K562 (cell line): ENCODE data around the gene MGRN1. TPM values are rescaled to one million over a fixed set of nuclear protein-coding genes. Genes with fewer than 3 reads are reported as not detected.
A peak's percentile ranks its signal among the peaks of the same experiment; 100 is the strongest.

Experiments
- BRD4 ChIP-seq: fragments of 200-600 bp; sonication (generic); IDR thresholded peaks from 2 replicates; pipeline ENCODE4 v1.6.1; 2017; ENCODE audit warnings: inconsistent platforms
- CCNT2 ChIP-seq: IDR thresholded peaks from 2 replicates; pipeline ENCODE4 v1.6.1; 2011; ENCODE audit warnings: borderline replicate concordance, low read depth, mild to moderate bottlenecking, moderate library complexity, mixed read lengths, low read length; ENCODE audit not compliant: insufficient read length; ENCODE audit errors: extremely low read depth
- COPS2 ChIP-seq: fragments of 450-650 bp; conservative IDR thresholded peaks from 2 replicates; pipeline ENCODE4 v1.6.1; 2016; ENCODE audit warnings: mild to moderate bottlenecking, moderate library complexity
- HCFC1 ChIP-seq: IDR thresholded peaks from 2 replicates; pipeline ENCODE4 v1.6.1; 2012; ENCODE audit warnings: low read depth, low read length, improper control_type of control experiment
- NR3C1 ChIP-seq: sonication (generic); formaldehyde crosslinking; IDR thresholded peaks from 2 replicates; pipeline ENCODE4 v1.8.1; 2022; ENCODE audit warnings: missing genetic modification reagents
- NR4A1 ChIP-seq, 2 experiments: fragments of 250-450 bp in 1 of 2; fragments of 450-650 bp in 1 of 2; sonication (Bioruptor Pico) in 1 of 2; IDR thresholded peaks; 2 replicates each; pipeline versions ENCODE4 v1.4.0 to v1.6.1; 2016 to 2020; ENCODE audit warnings: mild to moderate bottlenecking in 2 of 2, missing compliant biosample characterization in 1 of 2, missing genetic modification characterization in 1 of 2, moderate library complexity in 1 of 2
- SMARCC2 ChIP-seq: fragments of 450-650 bp; IDR thresholded peaks from 2 replicates; pipeline ENCODE4 v1.6.1; 2017; ENCODE audit warnings: antibody characterized with exemption, moderate library complexity, mild to moderate bottlenecking, low read depth
- TAF1 ChIP-seq: IDR thresholded peaks from 2 replicates; pipeline ENCODE4 v1.6.1; 2011; ENCODE audit warnings: mild to moderate bottlenecking, low read length, moderate library complexity; ENCODE audit not compliant: insufficient read depth, control insufficient read depth, severe bottlenecking; ENCODE audit errors: extremely low read depth
- TCF3 ChIP-seq: sonication (generic); formaldehyde crosslinking; IDR thresholded peaks from 2 replicates; pipeline ENCODE4 v1.4.0; 2020; ENCODE audit warnings: mild to moderate bottlenecking, missing genetic modification reagents
- ZBTB1 ChIP-seq: sonication (generic); formaldehyde crosslinking; IDR thresholded peaks from 2 replicates; pipeline ENCODE4 v1.8.1; 2023; ENCODE audit warnings: missing genetic modification reagents, low read depth, mild to moderate bottlenecking, borderline replicate concordance
- ZNF318 ChIP-seq, 2 experiments: fragments of 450-650 bp; IDR thresholded peaks; 2 replicates each; pipeline ENCODE4 v1.6.1; 2016; ENCODE audit warnings: mild to moderate bottlenecking in 2 of 2, borderline replicate concordance in 1 of 2, low read depth in 1 of 2, moderate library complexity in 1 of 2
- ZNF668 ChIP-seq: fragments of 250-450 bp; sonication (Bioruptor Pico); IDR thresholded peaks from 2 replicates; pipeline ENCODE4 v1.8.0; 2022; ENCODE audit warnings: mild to moderate bottlenecking, inconsistent platforms
- polyA plus RNA-seq, 8 experiments: library from polyadenylated mRNA; depleted of rRNA in 4 of 8; stranded (reverse) in 5 of 8; unstranded in 3 of 8; fragments of >200 nt; fragmentation: Nextera tagmentation in 2 of 8; fragmentation: Illumina TruSeq in 1 of 8; extraction: Ambion mirVana in 2 of 8; extraction: Trizol in 1 of 8; gene quantifications; 2 replicates each; pipeline versions ENCODE4 v1.2.1 to v1.2.3, GENCODE V29; 2011 to 2014; ENCODE audit warnings: inconsistent platforms in 1 of 8, missing spikeins in 1 of 8
- total RNA-seq, 7 experiments: library from RNA; depleted of rRNA in 6 of 7; stranded (reverse); fragments of >200 nt in 6 of 7; fragmentation: Illumina TruSeq in 2 of 7; extraction: Trizol in 2 of 7; gene quantifications; 2 replicates each; pipeline versions ENCODE4 v1.2.1 to v1.2.3, GENCODE V29; 2011 to 2021; ENCODE audit warnings: low replicate concordance in 1 of 7
- TF ChIP-seq, protein P1 (sequence below), 2 experiments: fragments of 450-650 bp in 1 of 2; sonication (generic) in 1 of 2; formaldehyde crosslinking in 1 of 2; IDR thresholded peaks in 1 of 2; conservative IDR thresholded peaks in 1 of 2; 2 replicates each; pipeline versions ENCODE4 v1.6.1 to v1.8.1; 2016 to 2023; ENCODE audit warnings: mild to moderate bottlenecking in 2 of 2, moderate library complexity in 2 of 2, inconsistent platforms in 1 of 2, missing genetic modification reagents in 1 of 2
- TF ChIP-seq, protein P2 (sequence below), 2 experiments: fragments of 200-800 bp in 1 of 2; sonication (Bioruptor generic) in 1 of 2; sonication (generic) in 1 of 2; formaldehyde crosslinking in 1 of 2; IDR thresholded peaks in 1 of 2; conservative IDR thresholded peaks in 1 of 2; 2 replicates each; pipeline versions ENCODE4 v1.5.0 to v1.6.1; 2016 to 2020; ENCODE audit warnings: missing compliant biosample characterization in 1 of 2, missing genetic modification characterization in 1 of 2, missing genetic modification reagents in 1 of 2

MGRN1 gene
- total and polyA plus RNA-seq, 9 of the 15 experiments (the other 6 are each of a cell fraction or from before 2014, with no cell fraction given) = 0.15 to 37.9 (median 6.0) TPM

- TF ChIP-seq ZNF318 (IDR thresholded peaks at IDR 0.05; ENCODE audit: borderline replicate concordance in 1 of 2, low read depth in 1 of 2) (no peak), SMARCC2 (no peak), TCF3 (CRISPR knock-in tag) (no peak), BRD4 (peak; percentile 62), COPS2 (no peak), TAF1 (peak; percentile 88), HCFC1 (peak; percentile 97), ZNF668 (CRISPR knock-in tag) (0 out of 2 replicates have a peak, but pooled peaks have one; percentile 41), NR4A1 (CRISPR knock-in tag; IDR thresholded peaks at IDR 0.05) (0 out of 2 replicates have a peak, but pooled peaks have one; percentile 36), NR4A1 (tag; IDR thresholded peaks at IDR 0.05) (no peak), NR3C1 (CRISPR knock-in tag) (0 out of 2 replicates have a peak, but pooled peaks have one; percentile 42), CCNT2 (peak; percentile 90), ZBTB1 (CRISPR knock-in tag) (peak; percentile 12; the same call in 1 of the 2 replicates)
- TF ChIP-seq, protein P1, sequence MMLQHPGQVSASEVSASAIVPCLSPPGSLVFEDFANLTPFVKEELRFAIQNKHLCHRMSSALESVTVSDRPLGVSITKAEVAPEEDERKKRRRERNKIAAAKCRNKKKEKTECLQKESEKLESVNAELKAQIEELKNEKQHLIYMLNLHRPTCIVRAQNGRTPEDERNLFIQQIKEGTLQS (IDR thresholded peaks at IDR 0.05) = peak; percentile 82
- TF ChIP-seq, protein P1 (CRISPR knock-in tag; conservative IDR thresholded peaks at IDR 0.05) = peak; percentile 85
- TF ChIP-seq, protein P2, sequence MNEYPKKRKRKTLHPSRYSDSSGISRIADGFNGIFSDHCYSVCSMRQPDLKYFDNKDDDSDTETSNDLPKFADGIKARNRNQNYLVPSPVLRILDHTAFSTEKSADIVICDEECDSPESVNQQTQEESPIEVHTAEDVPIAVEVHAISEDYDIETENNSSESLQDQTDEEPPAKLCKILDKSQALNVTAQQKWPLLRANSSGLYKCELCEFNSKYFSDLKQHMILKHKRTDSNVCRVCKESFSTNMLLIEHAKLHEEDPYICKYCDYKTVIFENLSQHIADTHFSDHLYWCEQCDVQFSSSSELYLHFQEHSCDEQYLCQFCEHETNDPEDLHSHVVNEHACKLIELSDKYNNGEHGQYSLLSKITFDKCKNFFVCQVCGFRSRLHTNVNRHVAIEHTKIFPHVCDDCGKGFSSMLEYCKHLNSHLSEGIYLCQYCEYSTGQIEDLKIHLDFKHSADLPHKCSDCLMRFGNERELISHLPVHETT (CRISPR knock-in tag; conservative IDR thresholded peaks at IDR 0.05 in 1 of 2, IDR thresholded peaks at IDR 0.05 in 1 of 2) = peak in 1 of 2 experiments; percentile 93; a peak in 2 of 4 replicates
These were observed 9.8 kb upstream of the MGRN1 start, which contains the start of gene UBALD1 (continued) for GRCh38 chr16:4614571-4615383.
